ENCODE results near the gene BID. TPM values are rescaled to one million over a fixed set of nuclear protein-coding genes. Genes with fewer than 3 reads are reported as not detected.

BID gene
- total RNA-seq, 4 donors from 2014 or later, result 34.4 to 43.0 (median 37.2) TPM

GRCh38 chr22:17810570-17811116, 36.4 kb upstream of the BID start:
- ATAC-seq (ENCODE audit: low FRiP score) (no peak), DNase-seq (ENCODE audit: low spot score) (no peak)
- TF ChIP-seq CTCF (IDR thresholded peaks at IDR 0.05), result no peak

GRCh38 chr22:17808693-17809403, 34.6 kb upstream of the BID start:
- no peak for DNase-seq (ENCODE audit: low spot score)
- TF ChIP-seq CTCF (IDR thresholded peaks at IDR 0.05), result no peak
- no peak for ATAC-seq (ENCODE audit: low FRiP score)

GRCh38 chr22:17807578-17808410, 33.5 kb upstream of the BID start:
- ATAC-seq (ENCODE audit: low FRiP score), result no peak

GRCh38 chr22:17807086-17807485, 32.8 kb upstream of the BID start:
- no peak for TF ChIP-seq CTCF (IDR thresholded peaks at IDR 0.05)
- DNase-seq (ENCODE audit: low spot score), result no peak
- no peak for ATAC-seq (ENCODE audit: low FRiP score)

More at GRCh38 chr22:17807578-17808410, 33.5 kb upstream of the BID start:
- no peak for DNase-seq (ENCODE audit: low spot score)
- no peak for TF ChIP-seq CTCF (IDR thresholded peaks at IDR 0.05)

GRCh38 chr22:17806437-17806836, 32.2 kb upstream of the BID start:
- no peak for ATAC-seq (ENCODE audit: low FRiP score)
- DNase-seq (ENCODE audit: low spot score), result no peak
- TF ChIP-seq CTCF (IDR thresholded peaks at IDR 0.05), result no peak

- ATAC-seq (ENCODE audit: low FRiP score), result no peak
- no peak for DNase-seq (ENCODE audit: low spot score)
- no peak for TF ChIP-seq CTCF (IDR thresholded peaks at IDR 0.05)
Measured at GRCh38 chr22:17804331-17805080, 30.2 kb upstream of the BID start.

Data from omental fat pad (tissue), 4 donors.